Upper lobe of right lung (tissue), 1 donor: ENCODE measurements around the gene OR56B1. TPM values are rescaled to one million over a fixed set of nuclear protein-coding genes. Genes with fewer than 3 reads are reported as not detected.

ENCODE experiments used
- ATAC-seq: fragments of 200-7000 bp; cut with Tn5 transposase; one replicate; pipeline ENCODE4 v1.9.1; 2020; ENCODE audit warnings: mild to moderate bottlenecking, moderate library complexity
- DNase-seq: peaks from one replicate; pipeline ENCODE4 v3.0.0-alpha.2; 2020
- H3K27ac ChIP-seq: fragments of 200-600 bp; one replicate; pipeline ENCODE4 v1.8.0; 2022
- H3K27me3 ChIP-seq: fragments of 200-600 bp; one replicate; pipeline ENCODE4 v1.8.0; 2022; ENCODE audit warnings: mild to moderate bottlenecking
- H3K36me3 ChIP-seq: fragments of 200-600 bp; one replicate; pipeline ENCODE4 v1.8.0; 2022
- H3K4me1 ChIP-seq: fragments of 200-600 bp; one replicate; pipeline ENCODE4 v1.8.0; 2022
- H3K4me3 ChIP-seq: fragments of 200-600 bp; one replicate; pipeline ENCODE4 v1.8.0; 2022; ENCODE audit warnings: mild to moderate bottlenecking
- H3K9me3 ChIP-seq: fragments of 200-600 bp; one replicate; pipeline ENCODE4 v1.8.0; 2022
- CTCF ChIP-seq: fragments of 200-600 bp; IDR thresholded peaks from one replicate; pipeline ENCODE4 v1.8.0; 2022; ENCODE audit warnings: antibody characterized with exemption
- intact Hi-C: fragments of 100-400 bp; cut with DNase I; formaldehyde crosslinking; loops from one replicate; pipeline ENCODE4 v1.11.0; 2022
- total RNA-seq: library from RNA; stranded (reverse); fragmentation: NEBNext Ultra II Directional; extraction: Animal tissue kit (Norgen Biotek cat#: 25700); gene quantifications from one replicate; pipeline ENCODE4 v1.2.1, GENCODE V29; 2021
- donor health status: DM: no; HTN: yes; CAD: no; lungs with severe emphysema.

OR56B1 gene
- total RNA-seq, 1 donor from 2014 or later = 0.17 TPM

GRCh38 chr11:5767056-5767455 lies 30.8 kb downstream of the OR56B1 start:
- Histone ChIP-seq H3K27ac (no peak overlapping the region), H3K9me3 (no peaks in the 10 kb centered on the region), H3K36me3 (no peaks in the 10 kb centered on the region), H3K4me3 (no peak overlapping the region), H3K27me3 (no peaks in the 10 kb centered on the region), H3K4me1 (no peaks in the 10 kb centered on the region)
- no peak for TF ChIP-seq CTCF
- DNase-seq (no peak), ATAC-seq (no peak)
- intact Hi-C loops = no loop called here

GRCh38 chr11:5783255-5783654 lies 47.0 kb downstream of the OR56B1 start, which contains the start of gene OR52N5:
Gene OR52N5, minus strand, starts transcription at chr11:5783355. Its CDS starts 4,721 bp downstream, at chr11:5778634.
- Histone ChIP-seq H3K4me1 (no peaks in the 10 kb centered on the region), H3K9me3 (no peaks in the 10 kb centered on the region), H3K27me3 (no peaks in the 10 kb centered on the region), H3K4me3 (no peak within 1 kb of the TSS), H3K36me3 (no peaks in the 10 kb centered on the region), H3K27ac (no peak within 1 kb of the TSS)
- ATAC-seq (no peak), DNase-seq (no peak)
- intact Hi-C loops = no loop called here
- no peak for TF ChIP-seq CTCF

Other genes with a start within 250 kb of the OR56B1 start
- gene OR52D1, start 247.8 kb upstream of the OR56B1 start, total RNA-seq = not detected
- 0.14 TPM for gene UBQLN3, start 226.5 kb upstream of the OR56B1 start, total RNA-seq
- gene UBQLNL, start 219.7 kb upstream of the OR56B1 start, total RNA-seq = 0.72 TPM
- gene OR52H1, start 187.9 kb upstream of the OR56B1 start, total RNA-seq = 0.90 TPM
- gene OR52B6, start 155.6 kb upstream of the OR56B1 start, total RNA-seq = not detected
- gene TRIM6, start 139.8 kb upstream of the OR56B1 start, total RNA-seq = 2.4 TPM
- 10.4 TPM for gene TRIM34, start 111.4 kb upstream of the OR56B1 start, total RNA-seq
- 44.4 TPM for gene TRIM5, start 51.4 kb upstream of the OR56B1 start, total RNA-seq
- 203 TPM for gene TRIM22, start 46.7 kb upstream of the OR56B1 start, total RNA-seq
- 0.93 TPM for gene OR52N4, start 17.8 kb downstream of the OR56B1 start, total RNA-seq
- not detected for gene OR52N5, start 46.9 kb downstream of the OR56B1 start, total RNA-seq
- gene OR52N1, start 54.8 kb downstream of the OR56B1 start, total RNA-seq = not detected
- not detected for gene OR52N2, start 72.5 kb downstream of the OR56B1 start, total RNA-seq
- gene OR52E6, start 105.4 kb downstream of the OR56B1 start, total RNA-seq = not detected
- gene OR52E8, start 121.2 kb downstream of the OR56B1 start, total RNA-seq = not detected
- gene OR52E4, start 144.2 kb downstream of the OR56B1 start, total RNA-seq = not detected
- gene OR52E5, start 156.8 kb downstream of the OR56B1 start, total RNA-seq = not detected
- not detected for gene OR56A3, start 205.8 kb downstream of the OR56B1 start, total RNA-seq
- gene OR56A5, start 232.0 kb downstream of the OR56B1 start, total RNA-seq = not detected